ENCODE results near the gene CARS1.

The CARS1 gene

GRCh38 chr11:3001496-3001895, 55.7 kb downstream of the CARS1 start:
- no peak for DNase-seq (ENCODE audit: low read depth)
- no peak overlapping the region for H3K4me3 ChIP-seq (replicated peaks; ENCODE audit: low read depth, low read length)
- no peak for TF ChIP-seq CTCF (IDR thresholded peaks at IDR 0.05; ENCODE audit: low read length, missing control alignments)

GRCh38 chr11:3000032-3000961, 56.9 kb downstream of the CARS1 start:
- DNase-seq (ENCODE audit: low read depth), result peak; percentile 65
- no peak for TF ChIP-seq CTCF (IDR thresholded peaks at IDR 0.05; ENCODE audit: low read length, missing control alignments)
- H3K4me3 ChIP-seq (replicated peaks; ENCODE audit: low read depth, low read length), result no peak overlapping the region

- no peak for DNase-seq (ENCODE audit: low read depth)
- TF ChIP-seq CTCF (IDR thresholded peaks at IDR 0.05; ENCODE audit: low read length, missing control alignments), result no peak
- no peak overlapping the region for H3K4me3 ChIP-seq (replicated peaks; ENCODE audit: low read depth, low read length)
These were observed 57.7 kb downstream of the CARS1 start for GRCh38 chr11:2999464-2999998.

GRCh38 chr11:2998073-2998850, 59.0 kb downstream of the CARS1 start:
- H3K4me3 ChIP-seq (replicated peaks; ENCODE audit: low read depth, low read length), result no peak overlapping the region
- DNase-seq (ENCODE audit: low read depth), result no peak
- no peak for TF ChIP-seq CTCF (IDR thresholded peaks at IDR 0.05; ENCODE audit: low read length, missing control alignments)

- TF ChIP-seq CTCF (IDR thresholded peaks at IDR 0.05; ENCODE audit: low read length, missing control alignments), result no peak
- DNase-seq (ENCODE audit: low read depth), result no peak
- no peak overlapping the region for H3K4me3 ChIP-seq (replicated peaks; ENCODE audit: low read depth, low read length)
These were observed 59.8 kb downstream of the CARS1 start for GRCh38 chr11:2997406-2997805.

GRCh38 chr11:2996976-2997375, 60.2 kb downstream of the CARS1 start:
- no peak for TF ChIP-seq CTCF (IDR thresholded peaks at IDR 0.05; ENCODE audit: low read length, missing control alignments)
- no peak overlapping the region for H3K4me3 ChIP-seq (replicated peaks; ENCODE audit: low read depth, low read length)
- no peak for DNase-seq (ENCODE audit: low read depth)
